Natural killer cell (primary cell): Measurements from ENCODE around the gene RGL2. TPM values are rescaled to one million over a fixed set of nuclear protein-coding genes. Genes with fewer than 3 reads are reported as not detected.

ENCODE experiments used
- ATAC-seq, 3 donors: fragments of 150-1000 bp in 2 of 3; fragments of 200-7000 bp in 1 of 3; cut with Tn5 transposase; 1 replicate in 1 of 3; 2 replicates in 2 of 3; pipeline ENCODE4 v1.10.0; 2021; ENCODE audit warnings: mild to moderate bottlenecking in 2 of 3, moderate library complexity in 2 of 3
- DNase-seq, 2 donors: peaks; one replicate each; pipeline versions ENCODE4 v3.0.0 to v3.0.0-alpha.2; 2013 to 2021; ENCODE audit warnings: mixed read lengths in 1 of 2
- H3K27ac ChIP-seq: one replicate; pipeline ENCODE4 v1.5.1; 2013; ENCODE audit warnings: mild to moderate bottlenecking, low read length
- H3K27me3 ChIP-seq: one replicate; pipeline ENCODE4 v1.6.1; 2013; ENCODE audit warnings: low read length; ENCODE audit not compliant: control insufficient read depth, insufficient read depth
- H3K36me3 ChIP-seq: one replicate; pipeline ENCODE4 v1.6.1; 2013; ENCODE audit warnings: low read length; ENCODE audit not compliant: control insufficient read depth, insufficient read depth
- H3K4me1 ChIP-seq: one replicate; pipeline ENCODE4 v1.6.1; 2013; ENCODE audit warnings: low read length; ENCODE audit not compliant: control insufficient read depth, insufficient read depth
- H3K4me3 ChIP-seq: one replicate; pipeline ENCODE4 v1.5.1; 2013; ENCODE audit warnings: low read length
- H3K9me3 ChIP-seq: one replicate; pipeline ENCODE4 v1.6.1; 2013; ENCODE audit warnings: low read length; ENCODE audit not compliant: control insufficient read depth, insufficient read depth
- H3K27ac Mint-ChIP-seq, 2 donors: one replicate each; pipeline ENCODE4 v1.8.0; 2022; ENCODE audit warnings: mild to moderate bottlenecking in 2 of 2, mixed read lengths in 2 of 2, moderate library complexity in 1 of 2
- H3K27me3 Mint-ChIP-seq, 2 donors: one replicate each; pipeline ENCODE4 v1.8.0; 2022; ENCODE audit warnings: low read depth in 2 of 2, mixed read lengths in 2 of 2
- H3K36me3 Mint-ChIP-seq: one replicate; pipeline ENCODE4 v1.8.0; 2022; ENCODE audit warnings: mixed read lengths
- H3K4me1 Mint-ChIP-seq, 2 donors: one replicate each; pipeline ENCODE4 v1.8.0; 2022; ENCODE audit warnings: mixed read lengths in 2 of 2
- H3K4me3 Mint-ChIP-seq: one replicate; pipeline ENCODE4 v1.8.0; 2022; ENCODE audit warnings: mild to moderate bottlenecking, moderate library complexity, mixed read lengths
- H3K9me3 Mint-ChIP-seq, 2 donors: one replicate each; pipeline ENCODE4 v1.8.0; 2022; ENCODE audit warnings: mixed read lengths in 2 of 2
- WGBS: methylation state at CpG from one replicate; pipeline ENCODE4 v1.1.7; 2013; ENCODE audit warnings: missing lambda C conversion rate; ENCODE audit not compliant: insufficient coverage; 5-methylcytosine and 5-hydroxymethylcytosine counted together
- intact Hi-C: fragments of 100-400 bp; cut with micrococcal nuclease; formaldehyde crosslinking; loops from one replicate; pipeline ENCODE4 v1.14.2; 2022
- total RNA-seq, 4 donors: library from RNA; stranded (reverse); fragments of 120-200 nt in 1 of 4; gene quantifications; one replicate each; pipeline versions ENCODE4 v1.2.3 to v1.2.4, GENCODE V29; 2013 to 2022
- TF ChIP-seq, protein P1 (sequence below): fragments of 200-600 bp; IDR thresholded peaks from one replicate; pipeline ENCODE4 v1.8.0; 2022; ENCODE audit warnings: antibody characterized with exemption

Gene RGL2
- total RNA-seq, 3 donors from 2014 or later (not counting 1 experiment from before 2014, with no cell fraction given), result 80.7 to 91.4 (median 84.9) TPM

DNA sequence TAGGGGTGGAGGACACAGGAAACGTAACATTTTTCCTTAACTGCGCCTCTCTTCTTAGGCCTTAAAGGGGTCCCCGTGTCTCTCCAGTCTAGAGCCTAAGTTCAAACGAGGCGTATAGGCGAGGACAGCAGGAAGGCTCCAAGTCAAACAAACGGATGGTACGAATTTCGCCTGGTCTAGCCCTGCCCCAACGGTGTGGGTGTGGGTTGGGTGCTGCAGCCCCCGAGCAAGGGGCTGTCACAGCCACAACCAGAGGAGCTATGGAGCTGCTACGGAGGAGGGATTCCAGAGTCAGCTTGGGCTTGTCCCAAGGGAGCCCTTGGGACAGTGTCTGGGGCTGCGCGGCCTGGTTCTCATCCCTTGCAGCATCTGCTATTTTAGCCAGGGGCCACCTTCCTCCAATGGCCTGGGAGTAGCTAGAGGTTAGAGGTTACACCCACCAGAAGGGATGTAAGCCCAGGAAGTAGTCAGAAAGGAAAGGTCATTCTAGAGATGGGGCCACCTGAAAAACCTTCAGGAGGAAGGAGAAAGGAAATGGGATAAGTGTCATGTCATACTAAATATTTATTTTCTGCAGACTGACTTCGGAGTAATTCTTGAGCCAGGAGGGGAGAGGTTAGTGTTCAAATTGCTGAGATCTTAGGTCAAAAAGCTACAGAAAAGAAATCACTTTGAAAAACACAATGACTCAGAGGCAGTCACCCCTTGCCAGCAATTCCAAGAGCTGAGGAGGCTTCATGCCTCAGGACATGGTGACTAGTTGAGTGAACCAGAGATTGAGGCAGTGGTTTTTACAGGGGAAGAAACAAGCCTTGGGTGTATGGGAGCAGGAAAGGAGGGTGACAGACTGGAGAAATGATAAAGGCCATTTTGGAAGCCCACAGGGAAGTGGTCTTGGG, 48.8 kb downstream of the RGL2 start:
- Mint-ChIP-seq H3K9me3 (no peaks in the 10 kb centered on the region), H3K4me3 (peak overlapping the region; percentile 90), H3K36me3 (no peaks in the 10 kb centered on the region), H3K27me3 (no peaks in the 10 kb centered on the region), H3K27ac (peak overlapping the region; percentile 95 to 97), H3K4me1 (peaks cover 22 to 37% of the 10 kb centered on the region in 2 donors)
- H3K27me3 ChIP-seq, result no peaks in the 10 kb centered on the region
- TF ChIP-seq, protein P1, sequence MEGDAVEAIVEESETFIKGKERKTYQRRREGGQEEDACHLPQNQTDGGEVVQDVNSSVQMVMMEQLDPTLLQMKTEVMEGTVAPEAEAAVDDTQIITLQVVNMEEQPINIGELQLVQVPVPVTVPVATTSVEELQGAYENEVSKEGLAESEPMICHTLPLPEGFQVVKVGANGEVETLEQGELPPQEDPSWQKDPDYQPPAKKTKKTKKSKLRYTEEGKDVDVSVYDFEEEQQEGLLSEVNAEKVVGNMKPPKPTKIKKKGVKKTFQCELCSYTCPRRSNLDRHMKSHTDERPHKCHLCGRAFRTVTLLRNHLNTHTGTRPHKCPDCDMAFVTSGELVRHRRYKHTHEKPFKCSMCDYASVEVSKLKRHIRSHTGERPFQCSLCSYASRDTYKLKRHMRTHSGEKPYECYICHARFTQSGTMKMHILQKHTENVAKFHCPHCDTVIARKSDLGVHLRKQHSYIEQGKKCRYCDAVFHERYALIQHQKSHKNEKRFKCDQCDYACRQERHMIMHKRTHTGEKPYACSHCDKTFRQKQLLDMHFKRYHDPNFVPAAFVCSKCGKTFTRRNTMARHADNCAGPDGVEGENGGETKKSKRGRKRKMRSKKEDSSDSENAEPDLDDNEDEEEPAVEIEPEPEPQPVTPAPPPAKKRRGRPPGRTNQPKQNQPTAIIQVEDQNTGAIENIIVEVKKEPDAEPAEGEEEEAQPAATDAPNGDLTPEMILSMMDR, result no peak
- DNase-seq, result peak in 1 of 2 donors; percentile 18
- intact Hi-C loops, result loop anchor here (1.0 kb wide), 2 partner anchors 21 to 50 kb away; partner anchors contain the start of genes RXRB, SLC39A7 and VPS52
- peak overlapping the region; percentile 94 for H3K27ac ChIP-seq
- H3K9me3 ChIP-seq, result no peaks in the 10 kb centered on the region
- peaks cover 28% of the 10 kb centered on the region for H3K4me1 ChIP-seq
- peak overlapping the region; percentile 68 for H3K4me3 ChIP-seq
- no peak for ATAC-seq
- peaks cover 11% of the 10 kb centered on the region for H3K36me3 ChIP-seq
- 24% methylated on average over 15 of the region's 15 CpGs for WGBS

DNA sequence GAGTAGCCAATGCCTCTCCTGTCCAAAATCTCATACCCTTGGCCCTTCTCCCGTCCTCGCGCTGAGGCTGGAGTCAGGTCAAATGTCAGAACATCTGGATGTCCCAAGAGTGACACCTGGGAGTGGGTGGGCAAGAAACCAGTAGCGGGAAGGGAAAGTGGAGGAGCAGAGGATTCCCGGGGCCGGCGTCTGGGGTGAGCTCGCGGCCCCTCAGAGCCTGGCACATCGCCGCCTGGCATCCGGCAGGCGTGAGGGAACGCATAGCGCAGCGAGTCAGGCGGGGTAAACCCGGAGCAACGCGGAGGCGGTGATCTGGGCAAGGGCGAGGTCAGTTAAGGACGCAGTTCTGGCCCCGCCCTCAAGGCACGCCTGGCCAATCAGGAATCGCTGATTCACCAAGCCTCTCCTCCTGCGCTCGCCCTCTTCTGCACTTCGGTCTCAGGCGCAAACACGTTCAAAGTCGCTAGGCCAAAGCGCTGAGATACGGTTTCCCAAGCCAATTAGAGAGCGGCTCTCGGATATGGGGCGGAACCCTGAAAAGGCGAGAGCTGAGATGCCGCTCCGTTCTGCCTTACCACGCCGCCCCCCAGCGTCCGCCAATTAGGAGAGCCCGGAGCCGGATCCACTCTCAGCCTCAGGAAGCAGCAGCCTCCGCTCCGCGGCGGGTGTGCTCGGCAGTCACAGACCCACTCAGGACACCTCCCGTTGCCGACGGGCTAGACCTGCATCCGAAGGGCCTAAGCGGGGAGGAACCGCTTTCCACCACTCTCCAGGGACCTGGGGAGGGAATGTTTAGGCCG, 49.6 kb downstream of the RGL2 start:
- DNase-seq (peak; percentile 96 to 99), ATAC-seq (peak; percentile 86 to 96 (median 88))
- H3K27ac Mint-ChIP-seq, result peak overlapping the region; percentile 95 to 97
- Histone ChIP-seq H3K36me3 (peaks cover 7% of the 10 kb centered on the region), H3K27me3 (no peaks in the 10 kb centered on the region), H3K27ac (peak overlapping the region; percentile 94), H3K9me3 (no peaks in the 10 kb centered on the region), H3K4me1 (peaks cover 28% of the 10 kb centered on the region), H3K4me3 (peak overlapping the region; percentile 68)
- peak overlapping the region; percentile 90 for H3K4me3 Mint-ChIP-seq
- TF ChIP-seq, protein P1, result no peak
- intact Hi-C loops, result loop anchor here (1.0 kb wide), 5 partner anchors 22 to 235 kb away; partner anchors contain the start of genes RXRB, SLC39A7 and VPS52
- peaks cover 0 to under 1% of the 10 kb centered on the region in 2 donors for H3K27me3 Mint-ChIP-seq
- WGBS, result under 1% methylated on average over 58 of the region's 58 CpGs
- H3K4me1 Mint-ChIP-seq, result peaks cover 22 to 37% of the 10 kb centered on the region in 2 donors
- no peaks in the 10 kb centered on the region for H3K9me3 Mint-ChIP-seq
- no peaks in the 10 kb centered on the region for H3K36me3 Mint-ChIP-seq

DNA sequence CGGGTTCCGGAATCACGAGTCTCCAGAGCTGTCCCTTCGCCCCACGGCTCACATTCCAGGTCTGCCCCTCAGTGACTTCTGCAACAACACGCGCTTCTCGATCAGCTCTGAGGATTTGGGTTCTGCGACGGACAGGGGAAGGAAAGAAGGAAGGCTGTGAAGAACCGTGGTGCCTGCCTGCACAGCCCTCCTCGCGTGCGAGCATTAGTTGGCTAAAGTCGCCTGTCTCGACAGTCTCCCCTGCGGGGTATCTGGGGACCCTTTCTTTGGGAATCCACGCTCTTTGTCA, 50.2 kb downstream of the RGL2 start:
- Histone ChIP-seq H3K36me3 (peaks cover 7% of the 10 kb centered on the region), H3K27ac (peak overlapping the region; percentile 94), H3K4me3 (peak overlapping the region; percentile 45), H3K9me3 (no peaks in the 10 kb centered on the region), H3K27me3 (no peaks in the 10 kb centered on the region), H3K4me1 (peaks cover 28% of the 10 kb centered on the region)
- Mint-ChIP-seq H3K4me1 (peaks cover 22 to 37% of the 10 kb centered on the region in 2 donors), H3K4me3 (peak overlapping the region; percentile 90), H3K36me3 (no peaks in the 10 kb centered on the region), H3K27me3 (peaks cover 0 to 5% of the 10 kb centered on the region in 2 donors), H3K27ac (peak overlapping the region; percentile 95 to 97), H3K9me3 (no peaks in the 10 kb centered on the region)
- intact Hi-C loops, result loop anchor here (1.0 kb wide), 3 partner anchors 87 to 234 kb away; no protein-coding TSS in a partner anchor
- TF ChIP-seq, protein P1, result no peak
- WGBS, result 0% methylated on average over 18 of the region's 18 CpGs
- ATAC-seq (no peak), DNase-seq (peak in 1 of 2 donors; percentile 79)
